OCI-LY3 (cell line): Measurements from ENCODE around the gene CIB1.

Experiments
- CTCF ChIP-seq: fragments of 200-600, 300-600 bp; sonication (generic); IDR thresholded peaks from 2 replicates; pipeline ENCODE4 v1.5.1; 2014; ENCODE audit warnings: antibody characterized with exemption, low read length, low read depth
- EZH2phosphoT487 ChIP-seq: fragments of 200-600 bp; shearing (Covaris generic); IDR thresholded peaks from 2 replicates; pipeline ENCODE4 v1.6.1; 2018; ENCODE audit warnings: antibody characterized with exemption, mixed run types, low read depth

- TF ChIP-seq CTCF: no peak
- no peak for TF ChIP-seq EZH2phosphoT487
These were observed 24.1 kb downstream of the CIB1 start for GRCh38 chr15:90209591-90209990.
